Peyer's patch (tissue), 4 donors: Measurements from ENCODE around the gene MYO18B. TPM values are rescaled to one million over a fixed set of nuclear protein-coding genes. Genes with fewer than 3 reads are reported as not detected.

ENCODE experiments used
- DNase-seq, 3 donors: peaks; one replicate each; pipeline ENCODE4 v3.0.0-alpha.2; 2017 to 2019
- H3K27ac ChIP-seq, 4 donors: fragments of 200-600 bp; sonication (generic); one replicate each; pipeline ENCODE4 v1.5.1; 2016 to 2019
- H3K27me3 ChIP-seq, 2 donors: fragments of 200-600 bp; sonication (generic); one replicate each; pipeline ENCODE4 v1.5.1; 2019
- H3K36me3 ChIP-seq, 3 donors: fragments of 200-600 bp; sonication (generic); one replicate each; pipeline ENCODE4 v1.5.1; 2016 to 2019
- H3K4me1 ChIP-seq, 4 donors: fragments of 200-600 bp; sonication (generic); one replicate each; pipeline ENCODE4 v1.5.1; 2016 to 2019
- H3K4me3 ChIP-seq, 4 donors: fragments of 200-600 bp; sonication (generic); 1 replicate in 3 of 4; 2 replicates in 1 of 4; pipeline ENCODE4 v1.5.1; 2016 to 2019; ENCODE audit warnings: mild to moderate bottlenecking in 1 of 4
- H3K9me3 ChIP-seq, 4 donors: fragments of 200-600 bp; sonication (generic); one replicate each; pipeline ENCODE4 v1.5.1; 2016 to 2019; ENCODE audit warnings: mild to moderate bottlenecking in 1 of 4
- POLR2A ChIP-seq, 2 donors: fragments of 450-650 bp; IDR thresholded peaks; one replicate each; pipeline ENCODE4 v1.5.1; 2017; ENCODE audit warnings: antibody characterized with exemption in 2 of 2, mild to moderate bottlenecking in 2 of 2, moderate library complexity in 2 of 2
- total RNA-seq, 4 donors: library from RNA; depleted of rRNA; stranded (reverse); fragments of >200 nt; gene quantifications; one replicate each; pipeline ENCODE4 v1.1.0, GENCODE V29; 2016
- TF ChIP-seq, protein P1 (sequence below), 6 experiments: fragments of 450-650 bp in 4 of 6; fragments of 200-600 bp in 2 of 6; sonication (generic) in 1 of 6; IDR thresholded peaks; one replicate each; pipeline ENCODE4 v1.5.1; 2017 to 2019; ENCODE audit warnings: antibody characterized with exemption in 6 of 6, mild to moderate bottlenecking in 3 of 6, moderate library complexity in 1 of 6

The MYO18B gene
- total RNA-seq, 4 donors from 2014 or later = 0.28 to 0.83 TPM; not detected in 2

DNA sequence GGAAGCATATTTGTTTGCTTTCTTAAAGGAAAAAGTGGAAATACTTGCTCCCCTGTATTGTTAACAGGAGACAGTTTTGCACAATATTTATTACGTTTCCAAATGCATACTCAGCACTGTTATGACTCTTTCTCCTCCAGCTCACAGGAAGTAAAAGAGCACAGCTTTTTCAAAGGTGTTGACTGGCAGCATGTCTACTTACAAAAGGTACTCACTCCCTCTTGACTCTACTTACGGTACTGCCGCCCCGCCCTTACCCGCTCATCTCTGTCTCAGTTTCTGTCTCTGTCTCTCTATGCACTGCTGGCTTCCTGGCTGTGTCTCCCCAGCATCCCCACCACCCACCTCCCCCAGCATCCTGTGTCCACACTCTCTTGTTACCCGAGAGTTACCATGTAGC is 32.2 kb upstream of the MYO18B start:
- no peaks in the 10 kb centered on the region for H3K27me3 ChIP-seq
- no peaks in the 10 kb centered on the region for H3K9me3 ChIP-seq
- no peaks in the 10 kb centered on the region for H3K36me3 ChIP-seq
- DNase-seq = no peak
- no peak for TF ChIP-seq POLR2A (IDR thresholded peaks at IDR 0.05)
- TF ChIP-seq, protein P1, sequence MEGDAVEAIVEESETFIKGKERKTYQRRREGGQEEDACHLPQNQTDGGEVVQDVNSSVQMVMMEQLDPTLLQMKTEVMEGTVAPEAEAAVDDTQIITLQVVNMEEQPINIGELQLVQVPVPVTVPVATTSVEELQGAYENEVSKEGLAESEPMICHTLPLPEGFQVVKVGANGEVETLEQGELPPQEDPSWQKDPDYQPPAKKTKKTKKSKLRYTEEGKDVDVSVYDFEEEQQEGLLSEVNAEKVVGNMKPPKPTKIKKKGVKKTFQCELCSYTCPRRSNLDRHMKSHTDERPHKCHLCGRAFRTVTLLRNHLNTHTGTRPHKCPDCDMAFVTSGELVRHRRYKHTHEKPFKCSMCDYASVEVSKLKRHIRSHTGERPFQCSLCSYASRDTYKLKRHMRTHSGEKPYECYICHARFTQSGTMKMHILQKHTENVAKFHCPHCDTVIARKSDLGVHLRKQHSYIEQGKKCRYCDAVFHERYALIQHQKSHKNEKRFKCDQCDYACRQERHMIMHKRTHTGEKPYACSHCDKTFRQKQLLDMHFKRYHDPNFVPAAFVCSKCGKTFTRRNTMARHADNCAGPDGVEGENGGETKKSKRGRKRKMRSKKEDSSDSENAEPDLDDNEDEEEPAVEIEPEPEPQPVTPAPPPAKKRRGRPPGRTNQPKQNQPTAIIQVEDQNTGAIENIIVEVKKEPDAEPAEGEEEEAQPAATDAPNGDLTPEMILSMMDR (IDR thresholded peaks at IDR 0.05) = no peak
- H3K4me1 ChIP-seq = no peaks in the 10 kb centered on the region
- no peak overlapping the region for H3K4me3 ChIP-seq
- no peak overlapping the region for H3K27ac ChIP-seq

DNA sequence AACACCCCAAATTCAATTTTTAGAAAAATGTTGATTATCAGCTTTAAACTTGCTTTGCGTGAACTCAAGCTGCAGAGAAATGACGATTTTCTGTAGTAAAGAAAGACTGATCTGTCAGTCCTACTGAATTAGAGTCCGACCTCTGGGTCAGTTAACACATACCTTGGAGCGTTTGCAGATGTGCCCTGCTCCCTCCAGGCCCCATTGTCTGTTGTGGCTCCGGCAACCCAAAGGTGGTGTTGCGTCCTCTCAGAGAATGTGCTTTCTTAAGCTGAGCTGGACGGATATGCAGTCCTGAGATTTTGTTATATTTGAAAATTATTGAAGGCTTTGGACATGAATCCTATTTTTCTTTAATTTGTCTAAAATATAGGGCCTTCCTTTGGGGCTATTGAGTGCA is 31.5 kb upstream of the MYO18B start:
- Histone ChIP-seq H3K4me1 (no peaks in the 10 kb centered on the region), H3K27me3 (no peaks in the 10 kb centered on the region), H3K27ac (no peak overlapping the region), H3K4me3 (no peak overlapping the region), H3K36me3 (no peaks in the 10 kb centered on the region), H3K9me3 (no peaks in the 10 kb centered on the region)
- DNase-seq = no peak
- no peak for TF ChIP-seq POLR2A (IDR thresholded peaks at IDR 0.05)
- TF ChIP-seq, protein P1 (IDR thresholded peaks at IDR 0.05) = no peak

DNA sequence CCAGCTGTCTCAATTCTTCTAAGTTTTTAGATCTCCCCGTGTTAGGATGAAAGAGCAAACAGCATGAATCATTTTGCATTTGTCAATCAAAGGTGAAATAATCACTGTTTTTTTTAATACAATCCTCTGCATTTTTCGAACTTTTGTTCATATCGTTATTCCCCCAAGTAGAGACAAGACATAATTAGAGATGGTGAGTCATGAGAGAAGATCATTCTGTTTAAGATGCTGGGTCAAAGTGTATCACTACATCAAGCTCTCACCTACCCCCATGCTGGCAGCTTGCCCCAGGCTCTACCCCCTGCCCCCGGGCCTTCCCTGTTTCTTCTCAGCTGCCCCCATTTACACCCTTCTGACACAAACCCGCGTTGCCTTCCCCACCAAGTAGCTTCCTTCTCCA is 30.5 kb upstream of the MYO18B start:
- Histone ChIP-seq H3K4me1 (no peaks in the 10 kb centered on the region), H3K27ac (no peak overlapping the region), H3K27me3 (no peaks in the 10 kb centered on the region), H3K4me3 (no peak overlapping the region), H3K36me3 (no peaks in the 10 kb centered on the region), H3K9me3 (no peaks in the 10 kb centered on the region)
- no peak for DNase-seq
- TF ChIP-seq, protein P1 (IDR thresholded peaks at IDR 0.05) = no peak
- TF ChIP-seq POLR2A (IDR thresholded peaks at IDR 0.05) = no peak

DNA sequence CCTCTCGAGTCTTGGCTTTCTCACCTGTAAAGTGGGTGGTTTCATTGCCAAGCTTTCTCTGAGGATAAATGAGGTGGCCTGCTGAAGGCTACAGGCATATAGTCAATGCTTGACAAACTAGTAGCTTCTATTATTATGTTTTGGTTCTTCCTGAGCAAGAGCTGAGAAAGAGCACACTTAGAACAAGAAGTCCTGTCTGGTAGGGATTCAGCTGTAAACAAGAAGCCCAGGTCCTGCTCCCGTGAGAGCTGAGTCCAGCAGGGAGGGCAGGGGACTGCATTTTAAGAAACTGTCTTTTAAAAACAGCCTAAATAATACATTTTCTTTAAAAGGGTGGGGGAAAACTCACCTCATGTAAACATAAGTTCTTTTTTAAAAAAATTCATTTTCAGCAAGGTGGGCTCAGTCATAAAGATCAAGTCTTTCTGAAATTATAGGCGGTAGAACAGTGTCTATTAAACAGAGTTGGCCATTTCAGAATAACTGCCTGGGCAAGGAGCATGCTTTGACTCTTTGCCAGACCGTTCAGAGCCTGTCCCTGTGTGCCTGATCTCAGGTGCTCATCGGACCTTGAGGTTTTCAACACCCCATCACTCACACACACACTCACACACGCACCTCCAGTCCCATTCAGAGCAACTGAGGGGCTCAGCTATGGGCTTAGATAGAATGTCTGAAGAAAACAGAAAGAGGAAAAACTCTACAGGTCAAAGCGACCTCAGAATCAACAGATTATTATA is 29.2 kb upstream of the MYO18B start:
- Histone ChIP-seq H3K27ac (no peak overlapping the region), H3K9me3 (no peaks in the 10 kb centered on the region), H3K4me1 (no peaks in the 10 kb centered on the region), H3K27me3 (no peaks in the 10 kb centered on the region), H3K4me3 (no peak overlapping the region), H3K36me3 (no peaks in the 10 kb centered on the region)
- DNase-seq = no peak
- TF ChIP-seq, protein P1 (IDR thresholded peaks at IDR 0.05) = no peak
- no peak for TF ChIP-seq POLR2A (IDR thresholded peaks at IDR 0.05)

DNA sequence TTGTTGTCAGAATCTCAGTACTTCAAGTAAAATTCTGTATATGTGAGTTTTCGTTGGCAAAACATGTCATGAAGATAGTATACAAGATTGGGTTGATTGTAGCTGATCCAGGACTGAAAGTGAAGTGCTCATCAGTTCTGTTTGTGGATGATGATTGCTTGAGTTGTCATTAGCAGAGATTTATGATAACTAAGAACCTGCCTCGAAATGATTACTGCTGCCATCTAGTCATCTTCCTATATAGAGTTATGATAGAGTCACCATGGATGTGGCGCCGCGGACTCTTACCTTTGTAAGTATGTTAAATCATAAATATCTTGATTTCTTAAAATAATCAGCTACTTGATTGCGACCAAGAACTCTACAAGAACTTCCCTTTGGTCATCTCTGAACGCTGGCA is 27.9 kb upstream of the MYO18B start:
- H3K4me3 ChIP-seq = no peak overlapping the region
- H3K36me3 ChIP-seq = no peaks in the 10 kb centered on the region
- H3K27me3 ChIP-seq = no peaks in the 10 kb centered on the region
- H3K4me1 ChIP-seq = no peaks in the 10 kb centered on the region
- H3K27ac ChIP-seq = no peak overlapping the region
- no peaks in the 10 kb centered on the region for H3K9me3 ChIP-seq
- TF ChIP-seq POLR2A (IDR thresholded peaks at IDR 0.05) = no peak
- TF ChIP-seq, protein P1 (IDR thresholded peaks at IDR 0.05) = no peak
- no peak for DNase-seq
